HCT116 (cell line): ENCODE measurements around the gene COPB1. TPM values are rescaled to one million over a fixed set of nuclear protein-coding genes. Genes with fewer than 3 reads are reported as not detected.

Experiments used
- ATAC-seq: fragments of 200-7000 bp; cut with Tn5 transposase; 2 replicates; pipeline ENCODE4 v1.9.1; 2020; ENCODE audit warnings: mild to moderate bottlenecking, moderate library complexity
- BruUV-seq: library from RNA; stranded (reverse); fragments of 400-500 nt; replicated peaks from 2 replicates; lab custom pipeline; 2021; lab: Mats Ljungman, UMichigan
- CTCF ChIA-PET: fragments of 300-600 bp; sonication (Branson Sonifier 250); formaldehyde crosslinking; loops from one replicate; lab custom pipeline; 2021; ENCODE audit warnings: antibody characterized with exemption; lab: Charles Lee
- POLR2A ChIA-PET: fragments of 300-600, 350-600 bp; sonication (Branson Sonifier 250); formaldehyde crosslinking; loops from one replicate; lab custom pipeline; 2021; ENCODE audit warnings: antibody characterized with exemption; lab: Charles Lee
- RAD21 ChIA-PET, 2 experiments: fragments of 300-600 bp; sonication (Branson Sonifier 250); formaldehyde crosslinking; loops; one replicate each; lab custom pipeline; 2023; ENCODE audit warnings: low total read pairs in 2 of 2; ENCODE audit not compliant: uncharacterized antibody in 2 of 2, unreplicated experiment in 2 of 2, low non-redundant PET in 1 of 2; lab: Charles Lee
- DNase-seq: peaks from one replicate; pipeline ENCODE4 v3.0.0-alpha.2; 2010; ENCODE audit warnings: low read depth, low spot score
- H2AFZ ChIP-seq: fragments of 200-600 bp; shearing (Covaris generic), sonication (generic); 2 replicates; pipeline ENCODE4 v1.6.1; 2017; ENCODE audit warnings: low read depth, mixed run types, mixed read lengths, antibody characterized with exemption, low read length; ENCODE audit not compliant: poor library complexity, severe bottlenecking
- H3K27ac ChIP-seq: 2 replicates; pipeline ENCODE4 v1.5.1; 2012; ENCODE audit warnings: low read depth, low read length
- H3K27me3 ChIP-seq: fragments of 200-600 bp; sonication (generic); 2 replicates; pipeline ENCODE4 v1.6.1; 2016; ENCODE audit warnings: mixed run types, low read length, mixed read lengths; ENCODE audit not compliant: insufficient read depth
- H3K36me3 ChIP-seq, 2 experiments: fragments of 200-500 bp in 1 of 2; fragments of 200-600 bp in 1 of 2; sonication (Bioruptor generic) in 1 of 2; sonication (generic) in 1 of 2; 2 replicates each; pipeline versions ENCODE4 v1.5.1 to v1.6.1; 2014 to 2016; ENCODE audit warnings: low read length in 2 of 2, inconsistent platforms in 1 of 2, mixed read lengths in 1 of 2, mixed run types in 1 of 2; ENCODE audit not compliant: insufficient read depth in 2 of 2, control insufficient read depth in 1 of 2
- H3K4me1 ChIP-seq, 2 experiments: fragments of 200-600 bp in 1 of 2; sonication (generic) in 1 of 2; 2 replicates each; pipeline versions ENCODE4 v1.5.1 to v1.6.1; 2012 to 2017; ENCODE audit warnings: low read length in 2 of 2, inconsistent platforms in 1 of 2, mild to moderate bottlenecking in 1 of 2, mixed read lengths in 1 of 2, mixed run types in 1 of 2, moderate library complexity in 1 of 2; ENCODE audit not compliant: insufficient read depth in 2 of 2, control insufficient read depth in 1 of 2
- H3K4me2 ChIP-seq: fragments of 200-600 bp; sonication (generic); 2 replicates; pipeline ENCODE4 v1.6.1; 2017; ENCODE audit warnings: mixed run types, low read length, mixed read lengths
- H3K4me3 ChIP-seq, 2 experiments: fragments of 200-600 bp in 1 of 2; sonication (generic) in 1 of 2; replicated peaks in 1 of 2; 2 replicates each; pipeline ENCODE4 v1.5.1; 2011 to 2016; ENCODE audit warnings: low read length in 2 of 2, control low read depth in 1 of 2, low read depth in 1 of 2, mild to moderate bottlenecking in 1 of 2, mixed read lengths in 1 of 2, mixed run types in 1 of 2
- H3K79me2 ChIP-seq: fragments of 200-600 bp; sonication (generic); 2 replicates; pipeline ENCODE4 v1.6.1; 2017; ENCODE audit warnings: mild to moderate bottlenecking, mixed run types, low read length, moderate library complexity, mixed read lengths; ENCODE audit not compliant: insufficient read depth
- H3K9ac ChIP-seq: fragments of 200-600 bp; sonication (generic); 2 replicates; pipeline ENCODE4 v1.6.1; 2016; ENCODE audit warnings: low read length, mixed read lengths
- H3K9me2 ChIP-seq: fragments of 200-600 bp; sonication (generic), shearing (Covaris generic); 2 replicates; pipeline ENCODE4 v1.6.1; 2017; ENCODE audit warnings: mixed run types, mild to moderate bottlenecking, moderate library complexity; ENCODE audit not compliant: insufficient read depth
- H3K9me3 ChIP-seq, 2 experiments: fragments of 200-500 bp in 1 of 2; fragments of 200-600 bp in 1 of 2; sonication (Bioruptor generic) in 1 of 2; sonication (generic) in 1 of 2; 2 replicates each; pipeline ENCODE4 v1.6.1; 2014 to 2017; ENCODE audit warnings: low read length in 2 of 2, mixed read lengths in 2 of 2, inconsistent platforms in 1 of 2, low read depth in 1 of 2, mild to moderate bottlenecking in 1 of 2, mixed run types in 1 of 2, moderate library complexity in 1 of 2; ENCODE audit not compliant: control insufficient read depth in 1 of 2, insufficient read depth in 1 of 2
- H4K20me1 ChIP-seq: fragments of 200-600 bp; sonication (generic), shearing (Covaris generic); 2 replicates; pipeline ENCODE4 v1.6.1; 2017; ENCODE audit warnings: mixed run types, mild to moderate bottlenecking, moderate library complexity; ENCODE audit not compliant: insufficient read depth
- ATF3 ChIP-seq: IDR thresholded peaks from 2 replicates; pipeline ENCODE4 v1.6.1; 2012
- CBX3 ChIP-seq: IDR thresholded peaks from 2 replicates; pipeline ENCODE4 v1.6.1; 2012; ENCODE audit warnings: low read depth
- CTCF ChIP-seq, 3 experiments: fragments of 200-600 bp in 1 of 3; sonication (generic) in 1 of 3; IDR thresholded peaks in 2 of 3; conservative IDR thresholded peaks in 1 of 3; 2 replicates each; pipeline ENCODE4 v1.5.1; 2012 to 2017; ENCODE audit warnings: low read depth in 2 of 3, low read length in 2 of 3, antibody characterized with exemption in 1 of 3, borderline replicate concordance in 1 of 3, control low read depth in 1 of 3, mild to moderate bottlenecking in 1 of 3, mixed read lengths in 1 of 3, mixed run types in 1 of 3, moderate library complexity in 1 of 3; ENCODE audit not compliant: insufficient read depth in 1 of 3
- EGR1 ChIP-seq: IDR thresholded peaks from 2 replicates; pipeline ENCODE4 v1.6.1; 2012; ENCODE audit warnings: low read depth
- ELF1 ChIP-seq: IDR thresholded peaks from 2 replicates; pipeline ENCODE4 v1.6.1; 2012; ENCODE audit warnings: low read depth, borderline replicate concordance
- FOSL1 ChIP-seq: IDR thresholded peaks from 2 replicates; pipeline ENCODE4 v1.6.1; 2012; ENCODE audit warnings: low read depth
- JUND ChIP-seq: IDR thresholded peaks from 2 replicates; pipeline ENCODE4 v1.6.1; 2012
- MAX ChIP-seq: IDR thresholded peaks from 2 replicates; pipeline ENCODE4 v1.6.1; 2012
- POLR2A ChIP-seq: IDR thresholded peaks from 2 replicates; pipeline ENCODE4 v1.7.0; 2011; ENCODE audit warnings: borderline replicate concordance; ENCODE audit not compliant: insufficient read depth, insufficient read length; ENCODE audit errors: extremely low read depth
- RAD21 ChIP-seq: IDR thresholded peaks from 2 replicates; pipeline ENCODE4 v1.6.1; 2012; ENCODE audit warnings: low read depth, mild to moderate bottlenecking
- REST ChIP-seq: IDR thresholded peaks from 2 replicates; pipeline ENCODE4 v1.6.1; 2012; ENCODE audit warnings: low read depth
- SIN3A ChIP-seq: IDR thresholded peaks from 2 replicates; pipeline ENCODE4 v1.6.1; 2012; ENCODE audit warnings: low read depth
- SP1 ChIP-seq: IDR thresholded peaks from 2 replicates; pipeline ENCODE4 v1.6.1; 2012; ENCODE audit warnings: low read depth
- YY1 ChIP-seq: IDR thresholded peaks from 2 replicates; pipeline ENCODE4 v1.6.1; 2011; ENCODE audit warnings: low read length, low read depth, moderate library complexity, mild to moderate bottlenecking; ENCODE audit not compliant: insufficient replicate concordance; ENCODE audit errors: extremely low read depth
- ZBTB33 ChIP-seq: IDR thresholded peaks from 2 replicates; pipeline ENCODE4 v1.6.1; 2011; ENCODE audit warnings: mild to moderate bottlenecking, low read length, moderate library complexity; ENCODE audit not compliant: insufficient replicate concordance; ENCODE audit errors: extremely low read depth
- ZFX ChIP-seq: fragments of 450-650 bp; IDR thresholded peaks from 2 replicates; pipeline ENCODE4 v1.6.1; 2017
- intact Hi-C: fragments of 100-400 bp; cut with micrococcal nuclease; formaldehyde crosslinking; loops from 2 replicates; pipeline ENCODE4 v1.10.0; 2022
- total RNA-seq: library from RNA; stranded (reverse); gene quantifications from one replicate; pipeline ENCODE4 v1.2.1, GENCODE V29; 2021; ENCODE audit not compliant: unreplicated experiment

Gene COPB1
- total RNA-seq, 1 experiment from 2014 or later, result 95.5 TPM

GRCh38 chr11:14422052-14422813 lies 77.4 kb downstream of the COPB1 start (continued):
- TF ChIP-seq RAD21, result no peak

GRCh38 chr11:14420223-14420622 lies 79.4 kb downstream of the COPB1 start:
- Histone ChIP-seq H3K4me2 (no peak overlapping the region), H4K20me1 (no peaks in the 10 kb centered on the region), H3K9me2 (no peaks in the 10 kb centered on the region), H3K27me3 (no peaks in the 10 kb centered on the region), H2AFZ (no peak overlapping the region), H3K27ac (no peak overlapping the region), H3K9ac (no peak overlapping the region), H3K4me1 (peaks cover 14 to 36% of the 10 kb centered on the region in 2 experiments), H3K79me2 (no peaks in the 10 kb centered on the region), H3K9me3 (no peaks in the 10 kb centered on the region), H3K36me3 (no peaks in the 10 kb centered on the region), H3K4me3 (no peak overlapping the region)
- intact Hi-C loops, result no loop called here
- ATAC-seq (no peak), DNase-seq (no peak)
- CTCF ChIA-PET, result interaction anchor here (2.0 kb wide), 1 partner anchor 42 kb away, joined by 9 read pairs; no protein-coding TSS in a partner anchor
- no TSS peak for BruUV-seq
- POLR2A ChIA-PET, result no interaction called here
- TF ChIP-seq ELF1 (no peak), MAX (no peak), ZFX (no peak), EGR1 (no peak), YY1 (no peak), CBX3 (no peak), REST (no peak), SP1 (no peak), ATF3 (no peak), FOSL1 (no peak), CTCF (IDR thresholded peaks at IDR 0.05 in 2 of 3, conservative IDR thresholded peaks at IDR 0.05 in 1 of 3; ENCODE audit: borderline replicate concordance in 1 of 3, insufficient read depth in 1 of 3, low read depth in 2 of 3, low read length in 2 of 3) (no peak), SIN3A (no peak), JUND (no peak), ZBTB33 (no peak), POLR2A (no peak)
- RAD21 ChIA-PET, result no interaction called here
